MM.1S (cell line): Measurements from ENCODE around the gene CDV3.

Experiments used
- CTCF ChIP-seq: fragments of 300-600 bp; sonication (generic); IDR thresholded peaks from 2 replicates; pipeline ENCODE4 v1.5.1; 2016; ENCODE audit warnings: antibody characterized with exemption, low read length, mixed read lengths
- EZH2phosphoT487 ChIP-seq: fragments of 300-600 bp; sonication (generic); IDR thresholded peaks from 2 replicates; pipeline ENCODE4 v1.6.1; 2018; ENCODE audit warnings: antibody characterized with exemption, low read length

DNA sequence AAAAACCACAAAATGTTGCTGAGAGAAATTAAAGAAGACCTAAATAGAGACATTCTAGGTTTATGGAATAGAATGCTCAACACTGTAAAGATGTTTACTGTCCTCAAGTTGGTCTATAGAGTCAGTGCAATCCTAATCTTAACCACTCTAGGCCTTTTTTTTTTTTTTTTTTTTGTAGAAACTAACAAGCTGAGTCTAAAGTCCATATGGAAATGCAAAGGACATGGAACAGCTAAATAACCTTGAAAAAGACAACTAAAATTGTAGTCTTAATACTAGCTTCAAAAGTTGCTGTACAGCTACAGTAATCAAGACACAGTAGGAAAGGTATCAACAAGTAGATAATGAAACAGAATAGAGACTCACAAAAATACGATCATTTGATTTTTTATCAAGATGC, 32.9 kb downstream of the CDV3 start:
- TF ChIP-seq CTCF, result no peak
- no peak for TF ChIP-seq EZH2phosphoT487
